Kidney glomerular epithelial cell (primary cell): ENCODE results near the gene RAET1G.
"Not testable (repeated sequence)": the region's sequence is repeated elsewhere in the genome, so short reads cannot be mapped to it uniquely, and the experiment has no call there.

Source experiments
- DNase-seq: peaks from one replicate; lab custom pipeline; 2025; lab: John Stamatoyannopoulos, UW

The RAET1G gene

GRCh38 chr6:149953934-149954327 lies 31.0 kb upstream of the RAET1G start:
- not testable (repeated sequence) for DNase-seq

- DNase-seq = not testable (repeated sequence)
Measured at GRCh38 chr6:149953390-149953789, 30.5 kb upstream of the RAET1G start.

GRCh38 chr6:149951626-149952025 lies 28.7 kb upstream of the RAET1G start:
- DNase-seq = no peak

GRCh38 chr6:149951096-149951495 lies 28.2 kb upstream of the RAET1G start:
- no peak for DNase-seq

GRCh38 chr6:149950423-149950822 lies 27.5 kb upstream of the RAET1G start:
- DNase-seq = no peak

GRCh38 chr6:149948616-149949015 lies 25.7 kb upstream of the RAET1G start:
- DNase-seq = no peak

GRCh38 chr6:149948011-149948410 lies 25.1 kb upstream of the RAET1G start:
- DNase-seq = no peak

GRCh38 chr6:149947533-149947932 lies 24.6 kb upstream of the RAET1G start:
- not testable (repeated sequence) for DNase-seq

GRCh38 chr6:149946631-149947030 lies 23.7 kb upstream of the RAET1G start:
- DNase-seq = not testable (repeated sequence)

GRCh38 chr6:149945276-149945675 lies 22.4 kb upstream of the RAET1G start:
- not testable (repeated sequence) for DNase-seq

GRCh38 chr6:149943321-149943720 lies 20.4 kb upstream of the RAET1G start:
- not testable (repeated sequence) for DNase-seq

GRCh38 chr6:149942461-149942829 lies 19.5 kb upstream of the RAET1G start:
- no peak for DNase-seq

- peak; percentile 95 for DNase-seq
Measured at GRCh38 chr6:149941583-149942460, 18.9 kb upstream of the RAET1G start, which contains the start of gene ULBP2. Gene ULBP2 (plus strand): TSS chr6:149942014. CDS start chr6:149942073, 59 bp downstream.

GRCh38 chr6:149940672-149940982 lies 17.7 kb upstream of the RAET1G start:
- no peak for DNase-seq

GRCh38 chr6:149939909-149940671 lies 17.2 kb upstream of the RAET1G start:
- no peak for DNase-seq

GRCh38 chr6:149939356-149939648 lies 16.4 kb upstream of the RAET1G start:
- DNase-seq = no peak

GRCh38 chr6:149938571-149939355 lies 15.8 kb upstream of the RAET1G start:
- DNase-seq = no peak

- not testable (repeated sequence) for DNase-seq
Measured at GRCh38 chr6:149938013-149938570, 15.2 kb upstream of the RAET1G start.

GRCh38 chr6:149936743-149937142 lies 13.8 kb upstream of the RAET1G start:
- no peak for DNase-seq

- DNase-seq = no peak
Measured at GRCh38 chr6:149935668-149936067, 12.7 kb upstream of the RAET1G start.

GRCh38 chr6:149935246-149935645 lies 12.3 kb upstream of the RAET1G start:
- DNase-seq = no peak
